Smooth muscle cell of the brain vasculature (primary cell): ENCODE results near the gene PSMD2.
A peak's percentile ranks its signal among the peaks of the same experiment; 100 is the strongest.

Experiments
- DNase-seq: peaks from one replicate; pipeline ENCODE4 v3.0.0-alpha.2; 2012; ENCODE audit warnings: low read depth, low spot score

Gene PSMD2

DNA sequence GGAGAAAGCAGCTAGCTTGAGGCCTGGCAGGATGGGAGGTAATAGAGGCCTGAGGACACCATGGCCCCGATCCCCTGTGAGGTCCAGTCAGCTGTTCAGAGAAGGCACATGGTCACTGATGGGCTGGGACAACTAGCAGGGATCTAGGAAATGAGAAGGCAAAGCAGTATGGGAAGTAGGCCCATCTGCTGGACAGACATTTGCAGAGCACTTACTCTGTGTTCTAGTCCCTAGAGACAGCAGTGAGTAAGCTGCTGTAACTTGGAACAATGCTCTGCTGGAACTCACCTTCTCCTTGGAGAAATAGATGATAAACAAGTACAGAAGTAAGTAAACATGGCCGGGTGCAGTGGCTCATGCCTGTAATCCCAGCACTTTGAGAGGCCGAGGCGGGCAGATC, 16.1 kb upstream of the PSMD2 start:
- DNase-seq = no peak

DNA sequence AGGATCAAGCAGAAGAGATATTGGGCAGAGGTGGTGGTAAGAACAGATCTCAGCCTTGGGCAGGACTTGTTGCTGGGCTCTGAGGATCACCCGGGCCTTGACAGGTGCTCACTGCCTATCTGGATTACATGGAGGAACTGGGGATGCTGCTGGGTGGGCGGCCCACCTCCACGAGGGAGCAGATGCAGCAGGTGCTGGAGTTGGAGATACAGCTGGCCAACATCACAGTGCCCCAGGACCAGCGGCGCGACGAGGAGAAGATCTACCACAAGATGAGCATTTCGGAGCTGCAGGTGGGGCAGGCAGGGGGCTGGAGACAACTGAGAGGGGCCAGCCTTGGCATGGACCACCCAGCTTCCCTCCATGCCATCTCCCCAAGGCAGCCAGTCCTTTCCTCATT, 15.4 kb upstream of the PSMD2 start:
- no peak for DNase-seq

DNA sequence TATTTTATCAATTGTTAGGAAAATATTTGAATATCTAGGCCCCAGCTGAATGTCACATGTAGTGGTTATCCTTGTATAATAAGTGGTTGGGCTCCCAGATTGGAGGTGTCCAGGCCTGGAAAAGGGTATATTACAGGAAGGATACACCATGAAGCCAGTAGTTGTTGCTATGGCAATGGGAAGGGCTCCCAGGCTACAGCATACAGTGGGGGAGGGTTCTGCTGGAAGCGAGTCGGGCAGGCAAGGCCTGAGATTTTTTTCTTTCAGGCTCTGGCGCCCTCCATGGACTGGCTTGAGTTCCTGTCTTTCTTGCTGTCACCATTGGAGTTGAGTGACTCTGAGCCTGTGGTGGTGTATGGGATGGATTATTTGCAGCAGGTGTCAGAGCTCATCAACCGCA, 14.3 kb upstream of the PSMD2 start:
- DNase-seq = no peak

- no peak for DNase-seq
These were observed 9.6 kb upstream of the PSMD2 start for GRCh38 chr3:184289426-184289938.

GRCh38 chr3:184290331-184290730, 8.7 kb upstream of the PSMD2 start:
- no peak for DNase-seq

DNA sequence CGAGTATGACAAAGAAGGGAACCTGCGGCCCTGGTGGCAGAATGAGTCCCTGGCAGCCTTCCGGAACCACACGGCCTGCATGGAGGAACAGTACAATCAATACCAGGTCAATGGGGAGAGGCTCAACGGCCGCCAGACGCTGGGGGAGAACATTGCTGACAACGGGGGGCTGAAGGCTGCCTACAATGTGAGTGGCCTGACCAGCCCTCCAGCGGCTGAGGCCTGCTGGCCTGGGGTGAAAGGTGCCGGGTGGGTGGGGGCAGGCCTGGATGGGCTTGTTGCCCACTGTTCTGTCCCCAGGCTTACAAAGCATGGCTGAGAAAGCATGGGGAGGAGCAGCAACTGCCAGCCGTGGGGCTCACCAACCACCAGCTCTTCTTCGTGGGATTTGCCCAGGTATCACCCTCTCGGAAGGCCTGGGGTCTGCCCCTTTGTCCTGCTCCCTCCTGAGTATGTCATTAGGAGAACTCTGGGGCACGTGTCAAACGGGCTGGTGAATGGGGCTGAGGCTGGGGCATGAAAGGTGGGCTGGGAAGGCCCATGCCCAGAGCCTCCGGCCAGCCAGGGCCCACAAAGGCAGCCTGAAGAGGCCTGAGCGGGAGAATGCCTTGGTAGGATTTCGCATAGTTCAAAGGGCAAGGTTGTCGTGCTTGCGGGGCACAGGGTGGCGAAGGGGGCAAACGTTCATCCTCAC, 7.8 kb upstream of the PSMD2 start:
- DNase-seq = no peak

DNA sequence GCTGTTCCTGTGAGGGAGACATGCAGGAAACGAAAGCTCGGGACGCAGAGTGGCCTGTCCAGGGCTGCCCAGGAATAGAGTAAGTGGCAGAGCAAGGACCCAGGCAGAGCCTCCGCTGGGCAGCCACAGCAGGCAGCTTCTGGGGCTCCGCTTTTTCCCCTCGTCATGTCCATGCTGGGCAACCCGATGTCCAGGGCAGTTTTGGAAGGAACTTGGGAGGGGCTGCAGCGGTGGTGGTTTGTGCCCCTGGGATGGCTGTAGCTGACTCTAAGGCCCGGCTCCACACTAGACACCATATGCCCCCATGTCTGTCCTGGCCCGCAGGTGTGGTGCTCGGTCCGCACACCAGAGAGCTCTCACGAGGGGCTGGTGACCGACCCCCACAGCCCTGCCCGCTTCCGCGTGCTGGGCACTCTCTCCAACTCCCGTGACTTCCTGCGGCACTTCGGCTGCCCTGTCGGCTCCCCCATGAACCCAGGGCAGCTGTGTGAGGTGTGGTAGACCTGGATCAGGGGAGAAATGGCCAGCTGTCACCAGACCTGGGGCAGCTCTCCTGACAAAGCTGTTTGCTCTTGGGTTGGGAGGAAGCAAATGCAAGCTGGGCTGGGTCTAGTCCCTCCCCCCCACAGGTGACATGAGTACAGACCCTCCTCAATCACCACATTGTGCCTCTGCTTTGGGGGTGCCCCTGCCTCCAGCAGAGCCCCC, 7.1 kb upstream of the PSMD2 start:
- no peak for DNase-seq

DNA sequence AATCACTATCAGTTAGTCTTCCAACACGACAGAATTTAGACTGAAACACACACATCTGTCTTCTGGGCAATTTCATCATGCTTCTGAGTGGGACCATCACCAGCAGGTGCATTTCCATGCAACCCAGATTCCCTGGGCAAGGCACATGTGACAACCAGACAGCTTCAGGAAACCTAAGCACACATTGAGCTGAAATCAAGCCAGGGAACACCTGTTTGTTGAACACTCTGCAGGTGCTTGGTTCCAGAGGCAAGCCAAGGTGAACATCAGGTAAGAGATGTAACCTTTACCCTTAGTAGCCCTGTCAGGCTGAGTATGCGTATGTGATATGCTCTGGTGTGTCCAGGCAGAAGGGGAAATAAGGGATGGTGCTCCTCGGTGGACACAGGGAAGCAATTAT, 3.3 kb upstream of the PSMD2 start:
- DNase-seq = no peak

DNA sequence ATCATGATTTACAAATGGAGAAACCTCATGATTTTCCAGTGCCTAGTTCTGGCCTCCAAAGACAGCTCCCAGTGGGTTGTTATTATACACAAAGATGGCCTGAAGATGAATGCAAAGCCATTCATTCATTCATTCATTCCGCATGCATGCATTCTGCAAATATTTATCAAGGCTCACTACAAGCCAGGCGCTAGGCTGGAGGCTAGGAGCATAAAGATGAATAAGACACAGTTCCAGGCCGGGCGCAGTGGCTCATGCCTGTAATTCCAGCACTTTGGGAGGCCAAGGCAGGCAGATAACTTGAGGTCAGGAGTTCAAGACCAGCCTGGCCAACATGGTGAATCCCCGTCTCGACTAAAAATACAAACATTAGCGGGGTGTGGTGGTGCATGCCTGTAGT, 2.4 kb upstream of the PSMD2 start:
- DNase-seq = no peak

GRCh38 chr3:184299488-184300377, 692 bp downstream of the PSMD2 start:
- DNase-seq = no peak

GRCh38 chr3:184300378-184300720, 1.3 kb downstream of the PSMD2 start:
- no peak for DNase-seq

GRCh38 chr3:184305577-184305976, 6.5 kb downstream of the PSMD2 start:
- DNase-seq = no peak

- no peak for DNase-seq
These were observed 7.4 kb downstream of the PSMD2 start for GRCh38 chr3:184306341-184306972.

GRCh38 chr3:184307915-184308314, 8.9 kb downstream of the PSMD2 start:
- no peak for DNase-seq

GRCh38 chr3:184308744-184309143, 9.7 kb downstream of the PSMD2 start:
- DNase-seq = no peak

DNA sequence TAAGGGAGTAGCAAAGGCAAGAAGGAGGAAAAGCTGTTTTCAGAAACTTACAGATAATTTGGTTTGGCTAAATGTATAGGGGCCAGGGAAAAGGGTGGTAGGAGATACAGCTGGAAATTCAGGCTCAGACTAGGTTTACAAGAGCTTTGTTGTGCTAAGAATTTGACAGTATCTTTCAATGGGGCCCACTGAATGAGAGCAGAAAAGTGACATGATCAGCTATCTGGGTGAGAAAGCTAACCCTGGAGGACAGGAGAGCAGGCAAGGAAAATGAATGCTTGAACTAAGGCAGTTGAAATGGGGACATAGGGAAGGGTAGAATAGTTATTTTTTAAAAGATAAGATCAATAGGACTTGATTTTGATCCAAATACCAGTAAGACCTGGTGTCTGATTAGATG, 12.6 kb downstream of the PSMD2 start:
- no peak for DNase-seq

DNA sequence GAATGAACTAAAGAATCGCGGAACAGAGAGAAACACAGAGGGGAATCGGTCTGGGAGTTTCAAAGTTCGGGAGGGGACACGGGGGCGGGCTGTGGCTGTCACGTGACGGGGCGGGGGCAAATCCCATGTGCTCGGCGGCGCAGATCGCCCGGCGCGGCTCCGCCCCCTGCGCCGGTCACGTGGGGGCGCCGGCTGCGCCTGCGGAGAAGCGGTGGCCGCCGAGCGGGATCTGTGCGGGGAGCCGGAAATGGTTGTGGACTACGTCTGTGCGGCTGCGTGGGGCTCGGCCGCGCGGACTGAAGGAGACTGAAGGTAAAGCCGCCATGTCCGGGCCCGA, 15.3 kb downstream of the PSMD2 start, which contains the start of gene EIF4G1:
EIF4G1 (plus strand) TSS at position 244 of the 337 bp plus-strand sequence. CDS start 1,191 bp downstream, outside the sequence.
- peak; percentile 85 for DNase-seq

DNA sequence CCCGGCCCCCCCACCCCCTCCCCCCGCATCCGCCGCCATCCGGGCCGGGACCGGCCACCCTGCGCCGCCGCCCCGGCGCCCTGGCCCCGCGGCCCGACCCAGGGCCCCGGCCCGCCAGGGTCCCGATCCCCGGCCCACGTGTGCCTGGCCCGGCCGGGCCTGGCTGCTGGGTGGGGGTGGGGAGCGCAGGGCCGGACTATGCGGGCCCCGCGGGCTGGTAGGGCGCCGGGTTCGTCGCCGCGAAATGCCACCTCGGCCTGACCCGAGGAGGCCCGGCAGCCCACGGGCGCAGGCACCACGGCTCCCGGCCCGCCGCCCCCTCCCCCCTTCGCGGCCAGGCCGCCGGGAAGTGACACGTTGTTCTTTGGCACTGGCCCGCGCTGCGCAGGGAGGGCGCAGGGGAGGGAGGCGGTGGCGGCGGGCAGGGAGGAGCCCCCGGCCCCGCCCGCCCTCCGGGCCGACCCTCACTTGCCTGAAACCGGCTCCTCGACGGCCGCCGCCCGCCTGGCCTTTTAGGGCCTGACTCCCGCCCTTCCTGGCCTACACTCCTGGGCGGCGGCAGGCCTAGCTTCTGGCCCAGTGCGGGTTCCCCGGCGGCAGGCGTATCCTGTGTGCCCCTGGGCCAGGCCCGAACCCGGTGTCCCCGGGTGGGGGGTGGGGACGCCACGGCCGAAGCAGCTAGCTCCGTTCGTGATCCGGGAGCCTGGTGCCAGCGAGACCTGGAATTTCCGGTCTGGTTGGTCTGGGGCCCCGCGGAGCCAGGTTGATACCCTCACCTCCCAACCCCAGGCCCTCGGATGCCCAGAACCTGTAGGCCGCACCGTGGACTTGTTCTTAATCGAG, 15.9 kb downstream of the PSMD2 start:
- no peak for DNase-seq

DNA sequence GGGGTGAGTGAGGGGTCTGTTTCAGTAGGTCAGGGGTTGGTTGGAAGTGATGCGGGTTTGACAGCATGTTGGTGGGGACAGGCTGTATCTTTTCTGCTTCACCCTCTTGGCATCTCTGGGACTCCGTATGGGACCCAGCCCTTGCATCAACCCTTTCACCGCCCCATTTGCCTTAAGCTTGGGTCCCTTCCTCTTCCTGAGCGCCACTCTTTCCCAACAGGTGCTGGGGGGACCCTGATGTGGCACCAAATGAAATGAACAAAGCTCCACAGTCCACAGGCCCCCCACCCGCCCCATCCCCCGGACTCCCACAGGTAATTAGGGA, 16.5 kb downstream of the PSMD2 start:
- DNase-seq = no peak

DNA sequence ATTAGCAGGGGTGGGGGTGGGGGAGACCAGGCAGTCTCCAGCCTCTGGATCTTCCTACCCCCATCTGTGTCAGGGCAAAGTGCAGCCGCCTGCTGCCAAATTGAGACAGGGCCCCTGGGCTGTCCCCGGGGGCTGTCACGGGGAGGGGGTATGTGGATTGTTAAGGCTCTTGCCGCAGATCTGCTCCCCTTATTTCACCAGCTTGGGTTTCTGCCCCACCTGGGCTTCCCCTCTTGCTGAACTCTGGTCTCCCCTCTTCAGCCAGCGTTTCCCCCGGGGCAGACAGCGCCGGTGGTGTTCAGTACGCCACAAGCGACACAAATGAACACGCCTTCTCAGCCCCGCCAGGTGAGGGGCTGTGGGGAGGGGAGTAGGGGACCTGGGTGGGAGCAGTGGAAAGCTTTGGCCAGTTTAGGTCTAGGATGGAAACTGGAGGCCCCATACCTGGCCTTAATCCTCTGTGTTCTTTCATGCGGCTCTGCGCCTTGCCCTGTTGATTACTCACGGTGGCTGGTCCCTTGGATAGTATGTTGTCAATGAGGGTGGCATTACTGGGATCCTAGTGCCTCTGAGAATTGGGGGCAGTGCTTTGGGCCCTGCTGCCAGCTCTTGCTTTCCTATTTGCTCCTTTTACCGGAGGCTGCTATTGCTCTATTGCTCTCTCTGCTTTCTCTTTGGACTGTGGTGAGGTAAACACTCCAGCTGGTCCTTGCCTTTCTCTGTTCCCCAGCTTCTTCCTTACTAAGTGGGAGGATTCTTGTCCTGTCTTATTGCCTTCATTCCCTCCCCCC, 17.0 kb downstream of the PSMD2 start:
- no peak for DNase-seq
